C4-2B (cell line): ENCODE measurements around the gene ANKRD63.

Experiments used
- ZFX ChIP-seq: fragments of 450-650 bp; IDR thresholded peaks from 2 replicates; pipeline ENCODE4 v1.6.1; 2017
- TF ChIP-seq, protein P1 (sequence below): fragments of 450-650 bp; conservative IDR thresholded peaks from 2 replicates; pipeline ENCODE4 v1.5.1; 2017; ENCODE audit warnings: mild to moderate bottlenecking

DNA sequence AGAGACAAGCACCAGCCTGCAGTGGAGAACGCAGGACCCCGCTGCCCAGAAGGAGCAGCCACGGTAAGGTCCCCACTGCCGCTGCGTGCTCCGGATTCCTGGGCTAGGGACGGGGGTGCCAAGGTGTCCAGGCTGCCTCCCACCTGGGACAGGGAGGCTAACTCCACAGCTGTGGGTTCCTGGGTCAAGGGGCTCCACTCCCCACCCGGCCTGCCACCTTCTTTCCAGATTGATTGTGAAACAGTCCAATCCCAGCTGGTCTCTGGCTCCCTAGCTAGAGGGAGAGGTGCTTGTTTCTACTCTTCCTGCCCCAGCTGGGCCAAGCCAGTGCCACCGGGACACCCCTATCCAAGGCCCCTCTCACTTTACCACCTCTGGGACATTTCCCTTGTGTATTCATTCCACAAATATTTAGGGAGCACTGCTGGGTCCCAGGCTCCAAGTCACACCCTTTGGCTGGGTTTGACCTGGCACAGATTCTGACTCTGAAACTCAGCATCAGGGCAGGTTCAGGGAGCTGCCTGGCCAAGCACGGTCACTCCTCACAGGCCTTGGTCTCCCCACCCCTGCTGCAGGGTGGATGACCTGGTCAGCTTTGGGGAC is 42.1 kb downstream of the ANKRD63 start:
- TF ChIP-seq ZFX, result no peak
- TF ChIP-seq, protein P1, sequence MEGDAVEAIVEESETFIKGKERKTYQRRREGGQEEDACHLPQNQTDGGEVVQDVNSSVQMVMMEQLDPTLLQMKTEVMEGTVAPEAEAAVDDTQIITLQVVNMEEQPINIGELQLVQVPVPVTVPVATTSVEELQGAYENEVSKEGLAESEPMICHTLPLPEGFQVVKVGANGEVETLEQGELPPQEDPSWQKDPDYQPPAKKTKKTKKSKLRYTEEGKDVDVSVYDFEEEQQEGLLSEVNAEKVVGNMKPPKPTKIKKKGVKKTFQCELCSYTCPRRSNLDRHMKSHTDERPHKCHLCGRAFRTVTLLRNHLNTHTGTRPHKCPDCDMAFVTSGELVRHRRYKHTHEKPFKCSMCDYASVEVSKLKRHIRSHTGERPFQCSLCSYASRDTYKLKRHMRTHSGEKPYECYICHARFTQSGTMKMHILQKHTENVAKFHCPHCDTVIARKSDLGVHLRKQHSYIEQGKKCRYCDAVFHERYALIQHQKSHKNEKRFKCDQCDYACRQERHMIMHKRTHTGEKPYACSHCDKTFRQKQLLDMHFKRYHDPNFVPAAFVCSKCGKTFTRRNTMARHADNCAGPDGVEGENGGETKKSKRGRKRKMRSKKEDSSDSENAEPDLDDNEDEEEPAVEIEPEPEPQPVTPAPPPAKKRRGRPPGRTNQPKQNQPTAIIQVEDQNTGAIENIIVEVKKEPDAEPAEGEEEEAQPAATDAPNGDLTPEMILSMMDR, result no peak
